ENCODE results near the gene FBXO24.

FBXO24 gene

DNA sequence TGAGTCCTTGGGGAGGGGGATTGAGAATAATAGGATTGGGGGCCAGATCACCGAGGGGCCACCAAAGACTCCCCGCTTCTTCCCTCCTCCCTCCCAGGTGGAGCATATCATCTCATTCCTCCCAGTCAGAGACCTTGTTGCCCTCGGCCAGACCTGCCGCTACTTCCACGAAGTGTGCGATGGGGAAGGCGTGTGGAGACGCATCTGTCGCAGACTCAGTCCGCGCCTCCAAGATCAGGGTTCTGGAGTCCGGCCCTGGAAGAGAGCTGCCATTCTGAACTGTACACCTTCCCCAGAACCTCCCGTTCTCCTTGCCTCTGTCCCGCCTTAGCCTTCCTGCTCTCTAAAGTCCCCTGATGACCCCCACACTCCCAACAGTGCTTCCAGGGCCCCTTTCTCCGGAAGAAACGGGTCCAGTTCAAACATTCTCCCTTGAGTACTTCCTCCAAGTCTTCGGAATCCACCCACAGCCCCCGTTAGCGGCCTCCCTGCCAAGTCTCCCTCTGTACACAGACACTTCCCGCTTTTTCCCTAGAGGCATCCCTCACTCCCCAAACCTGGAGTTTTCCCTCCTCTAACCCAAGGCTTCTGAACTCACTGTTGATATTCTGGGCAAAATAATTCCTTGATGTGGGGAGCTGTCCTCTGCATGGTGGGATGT, 4.1 kb downstream of the FBXO24 start:
- no peak for DNase-seq (ENCODE audit: low spot score)
- in situ Hi-C loops (cut with MboI; ENCODE audit: low pct_unique_long_range_greater_than_20kb, low sequenced_read_pairs, unreplicated experiment), result no loop called here
- TF ChIP-seq, protein P1, sequence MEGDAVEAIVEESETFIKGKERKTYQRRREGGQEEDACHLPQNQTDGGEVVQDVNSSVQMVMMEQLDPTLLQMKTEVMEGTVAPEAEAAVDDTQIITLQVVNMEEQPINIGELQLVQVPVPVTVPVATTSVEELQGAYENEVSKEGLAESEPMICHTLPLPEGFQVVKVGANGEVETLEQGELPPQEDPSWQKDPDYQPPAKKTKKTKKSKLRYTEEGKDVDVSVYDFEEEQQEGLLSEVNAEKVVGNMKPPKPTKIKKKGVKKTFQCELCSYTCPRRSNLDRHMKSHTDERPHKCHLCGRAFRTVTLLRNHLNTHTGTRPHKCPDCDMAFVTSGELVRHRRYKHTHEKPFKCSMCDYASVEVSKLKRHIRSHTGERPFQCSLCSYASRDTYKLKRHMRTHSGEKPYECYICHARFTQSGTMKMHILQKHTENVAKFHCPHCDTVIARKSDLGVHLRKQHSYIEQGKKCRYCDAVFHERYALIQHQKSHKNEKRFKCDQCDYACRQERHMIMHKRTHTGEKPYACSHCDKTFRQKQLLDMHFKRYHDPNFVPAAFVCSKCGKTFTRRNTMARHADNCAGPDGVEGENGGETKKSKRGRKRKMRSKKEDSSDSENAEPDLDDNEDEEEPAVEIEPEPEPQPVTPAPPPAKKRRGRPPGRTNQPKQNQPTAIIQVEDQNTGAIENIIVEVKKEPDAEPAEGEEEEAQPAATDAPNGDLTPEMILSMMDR (IDR thresholded peaks at IDR 0.05; ENCODE audit: extremely low read depth, insufficient read depth, missing control alignments), result no peak

DNA sequence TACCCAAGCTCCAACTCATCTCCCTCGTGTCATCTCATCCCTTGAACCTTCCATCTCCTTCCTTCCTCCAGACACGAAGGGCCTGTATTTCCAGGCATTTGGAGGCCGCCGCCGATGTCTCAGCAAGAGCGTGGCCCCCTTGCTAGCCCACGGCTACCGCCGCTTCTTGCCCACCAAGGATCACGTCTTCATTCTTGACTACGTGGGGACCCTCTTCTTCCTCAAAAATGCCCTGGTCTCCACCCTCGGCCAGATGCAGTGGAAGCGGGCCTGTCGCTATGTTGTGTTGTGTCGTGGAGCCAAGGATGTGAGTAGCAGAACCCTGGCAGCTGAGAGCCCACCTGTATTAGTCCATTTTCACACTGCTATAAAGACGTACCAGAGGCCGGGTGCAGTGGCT, 5.5 kb downstream of the FBXO24 start:
- DNase-seq (ENCODE audit: low spot score), result no peak
- TF ChIP-seq, protein P1 (IDR thresholded peaks at IDR 0.05; ENCODE audit: extremely low read depth, insufficient read depth, missing control alignments), result no peak
- in situ Hi-C loops (cut with MboI; ENCODE audit: low pct_unique_long_range_greater_than_20kb, low sequenced_read_pairs, unreplicated experiment), result no loop called here

DNA sequence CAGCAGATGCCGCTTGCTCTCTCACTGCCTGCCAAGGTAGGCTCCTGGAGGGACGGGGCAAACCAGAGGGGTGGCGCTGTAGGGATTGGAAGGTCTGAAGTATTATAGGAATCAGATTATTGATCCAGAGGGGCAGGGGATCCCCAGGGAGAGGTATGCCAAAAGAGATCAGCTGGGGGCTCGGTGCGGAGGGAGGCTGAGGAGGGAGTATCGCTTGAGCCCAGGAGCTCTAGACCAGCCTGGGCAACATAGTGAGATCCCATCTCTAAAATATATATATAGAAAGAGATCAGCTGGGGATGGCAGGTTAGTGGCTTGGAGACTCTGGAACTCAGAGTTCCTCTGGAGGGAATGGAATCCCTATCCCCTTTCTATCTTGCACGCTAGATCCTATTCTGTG, 9.1 kb downstream of the FBXO24 start:
- TF ChIP-seq, protein P1 (IDR thresholded peaks at IDR 0.05; ENCODE audit: extremely low read depth, insufficient read depth, missing control alignments), result no peak
- no peak for DNase-seq (ENCODE audit: low spot score)
- in situ Hi-C loops (cut with MboI; ENCODE audit: low pct_unique_long_range_greater_than_20kb, low sequenced_read_pairs, unreplicated experiment), result no loop called here

DNA sequence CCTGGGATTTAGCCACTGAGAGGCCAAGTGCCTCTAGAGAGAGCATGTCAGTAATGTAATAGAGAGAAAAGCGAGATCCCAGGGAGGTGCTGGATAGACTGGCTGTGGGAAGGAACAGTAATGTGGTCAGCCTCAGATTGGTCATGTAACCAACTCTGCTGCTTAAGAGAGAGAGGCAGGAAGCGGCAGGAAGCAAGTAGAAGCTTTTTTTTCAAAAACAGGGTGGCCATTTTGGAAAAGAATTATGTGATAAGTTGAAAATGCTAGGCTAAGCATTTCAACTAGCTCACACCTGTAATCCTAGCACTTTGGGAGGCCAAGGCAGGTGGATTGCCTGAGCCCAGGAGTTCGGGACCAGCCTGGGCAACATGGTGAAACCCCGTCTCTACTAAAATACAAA, 12.3 kb downstream of the FBXO24 start:
- in situ Hi-C loops (cut with MboI; ENCODE audit: low pct_unique_long_range_greater_than_20kb, low sequenced_read_pairs, unreplicated experiment), result no loop called here
- TF ChIP-seq, protein P1 (IDR thresholded peaks at IDR 0.05; ENCODE audit: extremely low read depth, insufficient read depth, missing control alignments), result no peak
- DNase-seq (ENCODE audit: low spot score), result no peak

DNA sequence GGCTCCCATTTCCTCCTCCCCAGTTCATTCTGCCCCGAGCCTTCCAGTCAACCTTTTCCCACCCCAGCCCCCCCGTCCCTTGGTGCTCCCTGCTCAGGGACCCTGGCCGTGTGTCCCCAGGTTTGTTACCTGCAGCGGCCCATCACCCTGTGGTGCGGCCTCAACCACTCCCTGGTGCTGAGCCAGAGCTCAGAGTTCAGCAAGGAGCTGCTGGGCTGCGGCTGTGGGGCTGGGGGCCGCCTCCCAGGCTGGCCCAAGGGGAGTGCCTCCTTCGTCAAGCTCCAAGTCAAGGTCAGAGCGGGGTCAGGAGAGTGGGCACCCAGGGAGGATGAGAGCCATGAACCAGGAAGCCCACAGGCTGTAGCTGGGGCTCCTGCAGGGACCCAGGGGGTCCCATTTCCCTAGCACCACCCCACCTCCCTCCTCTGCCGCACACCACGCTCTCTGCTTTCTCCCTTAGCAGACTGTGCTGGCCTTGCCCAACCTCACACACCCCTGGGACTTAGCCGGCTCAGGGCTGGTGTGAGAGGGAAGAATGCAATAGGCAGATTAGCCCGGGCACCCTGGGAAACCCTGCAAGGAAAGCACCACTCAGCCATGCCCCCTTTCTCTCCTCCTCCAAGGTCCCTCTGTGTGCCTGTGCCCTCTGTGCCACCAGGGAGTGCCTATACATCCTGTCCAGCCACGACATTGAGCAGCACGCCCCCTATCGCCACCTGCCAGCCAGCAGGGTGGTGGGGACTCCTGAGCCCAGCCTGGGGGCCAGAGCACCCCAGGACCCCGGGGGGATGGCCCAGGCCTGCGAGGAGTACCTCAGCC, 14.0 kb downstream of the FBXO24 start:
- DNase-seq (ENCODE audit: low spot score), result no peak
- in situ Hi-C loops (cut with MboI; ENCODE audit: low pct_unique_long_range_greater_than_20kb, low sequenced_read_pairs, unreplicated experiment), result no loop called here
- TF ChIP-seq, protein P1 (IDR thresholded peaks at IDR 0.05; ENCODE audit: extremely low read depth, insufficient read depth, missing control alignments), result peak; percentile 18

DNA sequence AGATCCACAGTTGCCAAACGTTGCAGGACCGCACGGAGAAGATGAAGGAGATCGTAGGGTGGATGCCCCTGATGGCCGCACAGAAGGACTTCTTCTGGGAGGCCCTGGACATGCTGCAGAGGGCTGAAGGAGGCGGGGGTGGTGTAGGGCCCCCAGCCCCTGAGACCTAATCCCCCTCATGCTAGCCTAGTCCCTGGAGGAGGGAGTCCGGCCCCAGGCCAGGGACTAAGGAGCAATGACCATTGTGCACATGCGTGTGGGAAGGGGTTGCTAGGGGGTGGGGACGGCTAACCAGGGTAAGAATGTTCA, 14.6 kb downstream of the FBXO24 start:
- DNase-seq (ENCODE audit: low spot score), result no peak
- TF ChIP-seq, protein P1 (IDR thresholded peaks at IDR 0.05; ENCODE audit: extremely low read depth, insufficient read depth, missing control alignments), result no peak
- in situ Hi-C loops (cut with MboI; ENCODE audit: low pct_unique_long_range_greater_than_20kb, low sequenced_read_pairs, unreplicated experiment), result no loop called here

Measured in GM13977 (cell line).